ENCODE data around the gene DPH7.

DNA sequence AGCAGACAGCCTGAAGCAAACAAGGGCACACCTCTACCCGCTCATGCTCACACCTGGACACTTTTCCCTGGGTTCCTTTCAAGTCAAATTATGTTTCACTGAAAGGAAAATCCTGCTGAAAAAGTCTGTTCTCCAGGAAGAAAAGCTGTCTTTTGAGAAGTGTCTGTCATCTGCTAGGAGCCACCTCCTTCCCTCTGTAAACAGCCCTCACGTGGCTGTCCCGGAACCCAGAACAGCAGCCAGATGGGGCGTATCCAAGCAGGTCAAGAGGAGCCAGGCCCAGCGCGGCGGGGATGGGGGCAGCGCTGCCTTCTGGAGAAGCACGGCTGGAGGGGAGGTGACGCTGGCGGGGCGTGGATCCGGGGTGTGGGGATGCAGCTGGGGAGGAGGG is 28.5 kb downstream of the DPH7 start, which contains the start of gene PNPLA7:
- TF ChIP-seq, protein P1, sequence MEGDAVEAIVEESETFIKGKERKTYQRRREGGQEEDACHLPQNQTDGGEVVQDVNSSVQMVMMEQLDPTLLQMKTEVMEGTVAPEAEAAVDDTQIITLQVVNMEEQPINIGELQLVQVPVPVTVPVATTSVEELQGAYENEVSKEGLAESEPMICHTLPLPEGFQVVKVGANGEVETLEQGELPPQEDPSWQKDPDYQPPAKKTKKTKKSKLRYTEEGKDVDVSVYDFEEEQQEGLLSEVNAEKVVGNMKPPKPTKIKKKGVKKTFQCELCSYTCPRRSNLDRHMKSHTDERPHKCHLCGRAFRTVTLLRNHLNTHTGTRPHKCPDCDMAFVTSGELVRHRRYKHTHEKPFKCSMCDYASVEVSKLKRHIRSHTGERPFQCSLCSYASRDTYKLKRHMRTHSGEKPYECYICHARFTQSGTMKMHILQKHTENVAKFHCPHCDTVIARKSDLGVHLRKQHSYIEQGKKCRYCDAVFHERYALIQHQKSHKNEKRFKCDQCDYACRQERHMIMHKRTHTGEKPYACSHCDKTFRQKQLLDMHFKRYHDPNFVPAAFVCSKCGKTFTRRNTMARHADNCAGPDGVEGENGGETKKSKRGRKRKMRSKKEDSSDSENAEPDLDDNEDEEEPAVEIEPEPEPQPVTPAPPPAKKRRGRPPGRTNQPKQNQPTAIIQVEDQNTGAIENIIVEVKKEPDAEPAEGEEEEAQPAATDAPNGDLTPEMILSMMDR (IDR thresholded peaks at IDR 0.05) = no peak
- TF ChIP-seq POLR2A (IDR thresholded peaks at IDR 0.05) (peak in 1 of 2 donors; percentile 29), EP300 (IDR thresholded peaks at IDR 0.05) (peak; percentile 43 to 79)

Data from tibial nerve (tissue), 4 donors.